ENCODE data around the gene ATP11C. TPM values are rescaled to one million over a fixed set of nuclear protein-coding genes. Genes with fewer than 3 reads are reported as not detected.
"Not testable (repeated sequence)": the region's sequence is repeated elsewhere in the genome, so short reads cannot be mapped to it uniquely, and the experiment has no call there.

ATP11C gene
- total RNA-seq, 4 donors from 2014 or later: 35.6 to 67.9 (median 52.4) TPM

- DNase-seq: no peak
- Histone ChIP-seq H3K27me3 (no peaks in the 10 kb centered on the region), H3K4me3 (no peak overlapping the region), H3K36me3 (no peaks in the 10 kb centered on the region), H3K4me1 (no peaks in the 10 kb centered on the region), H3K27ac (no peak overlapping the region), H3K9me3 (no peaks in the 10 kb centered on the region)
- no peak for TF ChIP-seq CTCF (IDR thresholded peaks at IDR 0.05)
- no peak for TF ChIP-seq POLR2A (IDR thresholded peaks at IDR 0.05)
- intact Hi-C loops (cut with DNase I; ENCODE audit: low total_unique reads): no loop called here
Measured at GRCh38 chrX:139924069-139924695, 8.7 kb downstream of the ATP11C start.

GRCh38 chrX:139921142-139921541, 11.7 kb downstream of the ATP11C start:
- not testable (repeated sequence) for H3K27me3 ChIP-seq, H3K4me1 ChIP-seq

GRCh38 chrX:139920316-139920715, 12.5 kb downstream of the ATP11C start:
- Histone ChIP-seq H3K27me3 (no peaks in the 10 kb centered on the region), H3K36me3 (no peaks in the 10 kb centered on the region), H3K27ac (no peak overlapping the region), H3K4me3 (no peak overlapping the region), H3K9me3 (no peaks in the 10 kb centered on the region), H3K4me1 (no peaks in the 10 kb centered on the region)
- intact Hi-C loops (cut with DNase I; ENCODE audit: low total_unique reads): no loop called here
- TF ChIP-seq POLR2A (IDR thresholded peaks at IDR 0.05) (no peak), CTCF (IDR thresholded peaks at IDR 0.05) (no peak)
- DNase-seq: no peak

More at GRCh38 chrX:139921142-139921541, 11.7 kb downstream of the ATP11C start:
- H3K9me3 ChIP-seq; H3K4me3 ChIP-seq; H3K36me3 ChIP-seq; DNase-seq; H3K27ac ChIP-seq; intact Hi-C loops (cut with DNase I; ENCODE audit: low total_unique reads): not testable (repeated sequence)

GRCh38 chrX:139914421-139914820, 18.4 kb downstream of the ATP11C start:
- no peak for DNase-seq

GRCh38 chrX:139909712-139910111, 23.1 kb downstream of the ATP11C start:
- Histone ChIP-seq H3K4me3 (no peak overlapping the region), H3K36me3 (no peaks in the 10 kb centered on the region), H3K27me3 (no peaks in the 10 kb centered on the region), H3K27ac (no peak overlapping the region), H3K4me1 (no peaks in the 10 kb centered on the region), H3K9me3 (no peaks in the 10 kb centered on the region)
- no peak for DNase-seq
- intact Hi-C loops (cut with DNase I; ENCODE audit: low total_unique reads): no loop called here
- TF ChIP-seq POLR2A (IDR thresholded peaks at IDR 0.05): no peak
- TF ChIP-seq CTCF (IDR thresholded peaks at IDR 0.05): no peak

More at GRCh38 chrX:139914421-139914820, 18.4 kb downstream of the ATP11C start:
- no peaks in the 10 kb centered on the region for H3K27me3 ChIP-seq
- no peaks in the 10 kb centered on the region for H3K36me3 ChIP-seq
- H3K27ac ChIP-seq: no peak overlapping the region
- no peaks in the 10 kb centered on the region for H3K9me3 ChIP-seq
- no peak overlapping the region for H3K4me3 ChIP-seq
- H3K4me1 ChIP-seq: no peaks in the 10 kb centered on the region
- intact Hi-C loops (cut with DNase I; ENCODE audit: low total_unique reads): no loop called here
- no peak for TF ChIP-seq CTCF (IDR thresholded peaks at IDR 0.05)
- TF ChIP-seq POLR2A (IDR thresholded peaks at IDR 0.05): no peak

GRCh38 chrX:139907078-139907477, 25.8 kb downstream of the ATP11C start:
- TF ChIP-seq POLR2A (IDR thresholded peaks at IDR 0.05): no peak
- TF ChIP-seq CTCF (IDR thresholded peaks at IDR 0.05): no peak
- Histone ChIP-seq H3K4me3 (no peak overlapping the region), H3K27ac (no peak overlapping the region), H3K9me3 (no peaks in the 10 kb centered on the region), H3K27me3 (no peaks in the 10 kb centered on the region), H3K4me1 (no peaks in the 10 kb centered on the region), H3K36me3 (no peaks in the 10 kb centered on the region)
- DNase-seq: no peak
- intact Hi-C loops (cut with DNase I; ENCODE audit: low total_unique reads): no loop called here

Measured in uterus (tissue), 4 donors.